Activated CD4-positive, alpha-beta T cell treated with anti-CD3 and anti-CD28 coated beads, Interleukin-2, amount 10 ng/mL, durations not matched to agents 24 days and 14 days (primary cell): ENCODE data around the gene DYNLL1. TPM values are rescaled to one million over a fixed set of nuclear protein-coding genes. Genes with fewer than 3 reads are reported as not detected.
"Not testable (repeated sequence)": the region's sequence is repeated elsewhere in the genome, so short reads cannot be mapped to it uniquely, and the experiment has no call there.

Source experiments
- DNase-seq: peaks from one replicate; pipeline ENCODE4 v3.0.0; 2022
- H3K27ac Mint-ChIP-seq: one replicate; pipeline ENCODE4 v1.8.0; 2022; ENCODE audit warnings: mild to moderate bottlenecking, mixed read lengths
- H3K27me3 Mint-ChIP-seq: one replicate; pipeline ENCODE4 v1.8.0; 2022; ENCODE audit warnings: mixed read lengths
- H3K36me3 Mint-ChIP-seq: one replicate; pipeline ENCODE4 v1.8.0; 2022; ENCODE audit warnings: low read depth, mild to moderate bottlenecking, mixed read lengths
- H3K4me1 Mint-ChIP-seq: one replicate; pipeline ENCODE4 v1.8.0; 2021; ENCODE audit warnings: mixed read lengths
- H3K4me3 Mint-ChIP-seq: one replicate; pipeline ENCODE4 v1.8.0; 2022; ENCODE audit warnings: mild to moderate bottlenecking, moderate library complexity, mixed read lengths
- H3K9me3 Mint-ChIP-seq: one replicate; pipeline ENCODE4 v1.8.0; 2021; ENCODE audit warnings: mixed read lengths
- intact Hi-C: fragments of 100-400 bp; cut with micrococcal nuclease; formaldehyde crosslinking; loops from one replicate; pipeline ENCODE4 v1.15.1; 2023
- total RNA-seq: library from RNA; stranded (reverse); gene quantifications from 2 replicates; pipeline ENCODE4 v1.2.3, GENCODE V29; 2022

Gene DYNLL1
- total RNA-seq, 1 donor from 2014 or later: 330 TPM

DNA sequence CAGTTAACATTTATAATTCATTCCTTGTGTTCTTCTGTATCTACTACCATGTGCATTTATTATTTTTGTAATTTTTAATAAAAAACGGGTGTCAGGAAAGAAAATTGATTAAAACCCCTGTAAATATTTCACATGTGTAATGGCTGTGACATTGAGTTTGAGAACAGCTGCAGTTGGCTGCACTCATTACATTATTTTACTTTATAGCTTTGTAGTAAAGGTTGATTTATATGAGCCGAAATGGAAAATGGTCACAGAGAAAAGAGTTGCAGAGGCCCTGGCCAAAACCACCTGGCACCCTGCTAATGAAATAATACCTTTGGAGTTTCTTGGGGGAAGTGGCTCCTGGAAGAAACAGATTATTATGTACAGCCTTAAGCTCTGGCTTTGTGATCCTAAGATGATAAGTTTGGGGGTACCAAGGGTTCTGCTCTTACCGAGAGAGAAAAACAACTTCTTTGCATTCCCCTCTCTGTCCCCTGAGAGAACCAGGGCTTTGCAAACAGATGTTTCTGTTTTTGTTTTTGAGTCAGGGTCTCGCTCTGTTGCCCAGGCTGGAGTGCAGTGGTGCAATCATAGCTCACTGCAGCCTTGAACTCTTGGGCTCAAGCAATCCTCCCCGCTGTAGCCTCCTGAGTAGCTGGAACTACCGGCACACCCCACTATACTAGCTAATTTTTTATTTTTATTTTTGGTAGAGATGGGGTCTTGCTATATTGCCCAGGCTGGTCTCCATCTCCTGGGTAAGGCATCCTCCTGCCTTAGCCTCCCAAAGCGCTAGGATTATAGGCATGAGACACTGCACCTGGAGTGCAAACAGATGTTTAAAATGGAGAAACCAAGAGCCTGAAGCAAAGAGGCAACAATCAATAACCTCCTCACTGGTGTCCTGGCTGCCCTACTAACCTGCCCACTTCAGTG, 9.7 kb upstream of the DYNLL1 start:
- H3K27me3 Mint-ChIP-seq: no peaks in the 10 kb centered on the region
- H3K27ac Mint-ChIP-seq: no peak overlapping the region
- peaks cover 4% of the 10 kb centered on the region for H3K36me3 Mint-ChIP-seq
- intact Hi-C loops: no loop called here
- DNase-seq: no peak
- H3K9me3 Mint-ChIP-seq: no peaks in the 10 kb centered on the region
- peaks cover 3% of the 10 kb centered on the region for H3K4me1 Mint-ChIP-seq
- no peak overlapping the region for H3K4me3 Mint-ChIP-seq

- H3K27ac Mint-ChIP-seq, H3K4me3 Mint-ChIP-seq, intact Hi-C loops, H3K36me3 Mint-ChIP-seq, H3K4me1 Mint-ChIP-seq, H3K9me3 Mint-ChIP-seq, H3K27me3 Mint-ChIP-seq, DNase-seq: not testable (repeated sequence)
Observed at GRCh38 chr12:120487552-120487951, 8.4 kb upstream of the DYNLL1 start.

GRCh38 chr12:120488057-120488640, 7.8 kb upstream of the DYNLL1 start:
- Mint-ChIP-seq H3K4me1 (peaks cover 3% of the 10 kb centered on the region), H3K9me3 (no peaks in the 10 kb centered on the region), H3K27ac (no peak overlapping the region), H3K4me3 (no peak overlapping the region), H3K27me3 (no peaks in the 10 kb centered on the region), H3K36me3 (peaks cover 2% of the 10 kb centered on the region)
- DNase-seq: no peak
- intact Hi-C loops: no loop called here

DNA sequence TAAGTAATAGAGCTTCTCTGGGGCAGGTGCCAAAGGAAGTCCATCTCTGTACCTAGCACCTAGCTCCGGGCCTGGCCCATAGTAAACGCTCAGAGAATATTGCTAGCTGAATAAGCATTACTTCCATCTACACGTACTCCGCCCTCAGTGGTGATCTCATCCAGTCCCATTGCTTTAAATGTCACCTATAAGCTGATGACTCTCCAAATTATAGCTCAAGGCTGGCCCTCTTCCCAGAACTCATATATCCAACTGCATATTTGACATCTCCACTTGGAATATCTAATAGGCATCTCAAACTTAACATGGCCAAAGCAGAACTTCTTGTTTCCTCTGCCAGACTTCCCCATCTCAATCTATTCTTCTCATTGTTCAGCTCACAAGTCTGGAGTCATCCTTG, 6.9 kb upstream of the DYNLL1 start:
- intact Hi-C loops: no loop called here
- H3K27me3 Mint-ChIP-seq: no peaks in the 10 kb centered on the region
- H3K36me3 Mint-ChIP-seq: peaks cover 2% of the 10 kb centered on the region
- peaks cover 3% of the 10 kb centered on the region for H3K4me1 Mint-ChIP-seq
- no peak overlapping the region for H3K4me3 Mint-ChIP-seq
- no peaks in the 10 kb centered on the region for H3K9me3 Mint-ChIP-seq
- H3K27ac Mint-ChIP-seq: no peak overlapping the region
- DNase-seq: no peak

GRCh38 chr12:120490325-120490724, 5.6 kb upstream of the DYNLL1 start:
- DNase-seq: no peak
- peaks cover 10% of the 10 kb centered on the region for H3K4me1 Mint-ChIP-seq
- intact Hi-C loops: no loop called here

GRCh38 chr12:120490833-120491512, 4.9 kb upstream of the DYNLL1 start:
- Mint-ChIP-seq H3K27me3 (no peaks in the 10 kb centered on the region), H3K9me3 (no peaks in the 10 kb centered on the region), H3K4me3 (no peak overlapping the region), H3K36me3 (peaks cover 7% of the 10 kb centered on the region), H3K27ac (no peak overlapping the region), H3K4me1 (peaks cover 11% of the 10 kb centered on the region)
- no peak for DNase-seq
- intact Hi-C loops: no loop called here

More at GRCh38 chr12:120490325-120490724, 5.6 kb upstream of the DYNLL1 start:
- Mint-ChIP-seq H3K9me3 (no peaks in the 10 kb centered on the region), H3K27me3 (no peaks in the 10 kb centered on the region), H3K36me3 (peaks cover 5% of the 10 kb centered on the region), H3K27ac (no peak overlapping the region), H3K4me3 (no peak overlapping the region)

DNA sequence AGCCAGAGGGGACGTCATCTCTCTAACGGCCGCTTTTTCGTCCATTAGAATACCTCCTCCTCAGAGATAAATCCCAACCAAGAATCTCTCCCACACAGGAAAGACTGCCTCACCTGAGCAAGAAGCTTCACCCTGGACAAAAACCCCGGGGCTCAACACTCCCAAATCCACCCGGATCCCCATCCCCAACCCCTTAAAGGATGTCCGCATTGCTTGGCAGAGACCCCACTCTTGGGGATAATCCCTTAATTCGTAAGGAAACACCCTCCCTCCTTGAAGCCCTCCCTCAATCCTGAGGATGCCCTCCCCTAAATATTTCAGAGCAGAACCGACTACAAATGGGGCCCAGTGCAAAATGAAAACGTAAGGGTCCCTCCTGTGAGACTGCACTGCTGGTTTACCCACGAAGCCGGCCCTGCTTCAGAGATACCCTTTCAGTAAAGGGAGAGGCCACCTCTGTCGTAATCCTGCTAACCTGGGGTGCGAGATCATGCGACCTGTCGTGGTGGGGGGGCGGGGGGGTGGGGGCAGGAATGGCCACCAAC, 655 bp upstream of the DYNLL1 start:
- intact Hi-C loops: no loop called here
- H3K4me3 Mint-ChIP-seq: peak overlapping the region; percentile 94
- H3K9me3 Mint-ChIP-seq: no peaks in the 10 kb centered on the region
- peaks cover 32% of the 10 kb centered on the region for H3K36me3 Mint-ChIP-seq
- H3K4me1 Mint-ChIP-seq: peaks cover 26% of the 10 kb centered on the region
- H3K27ac Mint-ChIP-seq: peak overlapping the region; percentile 69
- H3K27me3 Mint-ChIP-seq: no peaks in the 10 kb centered on the region
- no peak for DNase-seq

- DNase-seq: peak; percentile 82
- peaks cover 31% of the 10 kb centered on the region for H3K4me1 Mint-ChIP-seq
- H3K27me3 Mint-ChIP-seq: no peaks in the 10 kb centered on the region
- intact Hi-C loops: loop anchor here (1.0 to 2.0 kb wide), 6 partner anchors 27 to 191 kb away; partner anchors contain the start of genes COX6A1, GATC, MLEC and POP5
- H3K36me3 Mint-ChIP-seq: peaks cover 40% of the 10 kb centered on the region
- H3K4me3 Mint-ChIP-seq: peak overlapping the region; percentile 94
- peak overlapping the region; percentile 82 for H3K27ac Mint-ChIP-seq
- H3K9me3 Mint-ChIP-seq: no peaks in the 10 kb centered on the region
Observed at GRCh38 chr12:120496413-120497340, 764 bp downstream of the DYNLL1 start.

- peaks cover 45% of the 10 kb centered on the region for H3K36me3 Mint-ChIP-seq
- H3K27me3 Mint-ChIP-seq: no peaks in the 10 kb centered on the region
- no peak for DNase-seq
- peaks cover 31% of the 10 kb centered on the region for H3K4me1 Mint-ChIP-seq
- peak overlapping the region; percentile 94 for H3K4me3 Mint-ChIP-seq
- no peaks in the 10 kb centered on the region for H3K9me3 Mint-ChIP-seq
- peak overlapping the region; percentile 16 for H3K27ac Mint-ChIP-seq
- intact Hi-C loops: loop anchor here (2.0 kb wide), 4 partner anchors 37 to 83 kb away; partner anchors contain the start of genes COX6A1, GATC, POP5 and RNF10
Observed at GRCh38 chr12:120497524-120498150, 1.7 kb downstream of the DYNLL1 start.

DNA sequence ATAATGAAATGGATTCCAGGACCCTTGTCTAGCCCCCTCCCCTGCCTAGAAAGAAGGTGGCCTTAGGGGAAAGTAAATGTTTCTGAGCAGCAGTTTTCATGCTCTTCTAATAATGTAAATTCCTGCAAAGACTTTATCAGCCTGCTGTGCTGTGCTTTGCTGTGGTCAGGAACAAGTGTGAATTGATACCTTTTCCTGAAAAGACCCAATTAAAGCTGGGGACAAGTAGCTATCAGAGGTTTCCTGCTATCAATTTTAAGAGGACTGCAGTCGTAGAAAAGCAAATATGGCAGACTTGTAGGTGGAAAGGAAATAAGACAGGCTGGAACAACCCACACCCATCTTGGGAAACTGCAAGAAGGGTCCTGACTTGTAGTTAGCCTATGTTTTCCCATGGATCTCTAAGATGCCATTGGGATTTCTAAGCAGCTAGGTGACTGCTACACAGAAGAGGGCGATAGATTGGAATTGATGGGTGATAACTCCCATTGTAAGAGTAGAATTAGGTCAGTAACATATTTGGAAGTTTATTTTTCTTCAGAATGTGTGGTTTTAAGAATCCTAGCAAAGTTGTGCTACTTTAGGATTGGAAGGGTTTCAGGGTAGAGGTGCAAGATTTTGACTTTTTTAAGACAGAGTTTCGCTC, 3.1 kb downstream of the DYNLL1 start:
- no peaks in the 10 kb centered on the region for H3K9me3 Mint-ChIP-seq
- H3K4me3 Mint-ChIP-seq: no peak overlapping the region
- no peak overlapping the region for H3K27ac Mint-ChIP-seq
- no peak for DNase-seq
- H3K4me1 Mint-ChIP-seq: peaks cover 31% of the 10 kb centered on the region
- H3K36me3 Mint-ChIP-seq: peaks cover 57% of the 10 kb centered on the region
- H3K27me3 Mint-ChIP-seq: no peaks in the 10 kb centered on the region
- intact Hi-C loops: no loop called here

DNA sequence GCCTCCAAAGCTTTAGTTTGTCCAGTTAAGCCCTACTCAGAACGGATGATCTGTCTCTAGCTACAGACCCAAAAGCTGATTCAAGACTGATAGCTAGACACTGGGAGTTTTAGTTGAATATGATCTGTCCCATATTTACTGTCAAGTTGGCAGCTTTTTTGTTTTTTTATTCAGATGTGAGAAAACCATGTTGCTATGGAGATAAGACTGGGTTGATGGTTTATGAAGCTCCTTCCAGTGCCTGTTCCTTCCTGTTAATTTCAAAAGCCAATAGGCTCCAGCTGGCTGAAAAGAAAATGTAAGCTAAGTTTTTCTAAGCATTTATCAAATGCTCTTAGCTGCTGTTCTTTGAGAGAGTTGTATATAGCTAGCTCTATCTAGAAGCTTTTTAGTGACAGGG, 4.7 kb downstream of the DYNLL1 start:
- H3K4me3 Mint-ChIP-seq: no peak overlapping the region
- H3K4me1 Mint-ChIP-seq: peaks cover 23% of the 10 kb centered on the region
- H3K27ac Mint-ChIP-seq: no peak overlapping the region
- intact Hi-C loops: no loop called here
- H3K27me3 Mint-ChIP-seq: no peaks in the 10 kb centered on the region
- peaks cover 58% of the 10 kb centered on the region for H3K36me3 Mint-ChIP-seq
- H3K9me3 Mint-ChIP-seq: no peaks in the 10 kb centered on the region
- no peak for DNase-seq

DNA sequence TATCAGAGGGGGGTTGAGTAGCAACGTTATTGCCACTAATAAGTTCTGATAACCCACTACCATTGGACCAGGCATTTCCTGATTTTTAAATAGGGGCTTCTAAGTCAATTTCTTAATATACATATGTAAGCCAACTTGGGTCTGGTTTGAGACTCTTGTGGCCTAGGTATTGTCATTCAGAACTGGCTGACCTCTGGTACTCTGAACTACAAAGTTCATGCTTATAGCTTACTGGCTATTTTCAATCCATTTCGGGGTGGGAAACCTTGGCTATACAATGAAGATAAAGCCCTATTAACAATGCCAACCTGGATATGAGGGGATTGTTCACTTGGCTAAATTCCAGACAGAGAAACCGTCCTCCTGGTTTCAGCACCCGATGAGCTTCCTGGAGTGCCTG, 8.7 kb downstream of the DYNLL1 start:
- Mint-ChIP-seq H3K27me3 (no peaks in the 10 kb centered on the region), H3K27ac (no peak overlapping the region), H3K4me3 (no peak overlapping the region), H3K9me3 (no peaks in the 10 kb centered on the region), H3K36me3 (peaks cover 44% of the 10 kb centered on the region), H3K4me1 (peaks cover 5% of the 10 kb centered on the region)
- DNase-seq: no peak
- intact Hi-C loops: no loop called here
